SKM-1 (cell line): Measurements from ENCODE around the gene ACSS1.

ENCODE experiments used
- DNase-seq: peaks from one replicate; lab custom pipeline; 2025; ENCODE audit not compliant: unreplicated experiment; lab: John Stamatoyannopoulos, UW

Gene ACSS1

GRCh38 chr20:24995741-24996448 lies 62.0 kb downstream of the ACSS1 start:
- no peak for DNase-seq

GRCh38 chr20:24994470-24995368 lies 63.2 kb downstream of the ACSS1 start:
- DNase-seq: peak; percentile 34

- no peak for DNase-seq
Measured at GRCh38 chr20:24994186-24994465, 63.8 kb downstream of the ACSS1 start.

- DNase-seq: no peak
Measured at GRCh38 chr20:24993337-24994185, 64.4 kb downstream of the ACSS1 start.

GRCh38 chr20:24992487-24993205 lies 65.3 kb downstream of the ACSS1 start, which contains the start of gene APMAP:
TSS of gene APMAP (minus strand) at chr20:24992751. CDS start at chr20:24992688, 63 bp downstream.
- peak; percentile 71 for DNase-seq

- no peak for DNase-seq
Measured at GRCh38 chr20:24991897-24992486, 65.9 kb downstream of the ACSS1 start.

- DNase-seq: no peak
Measured at GRCh38 chr20:24990810-24991252, 67.1 kb downstream of the ACSS1 start.

- DNase-seq: no peak
Measured at GRCh38 chr20:24989162-24989561, 68.8 kb downstream of the ACSS1 start.

GRCh38 chr20:24987873-24988835 lies 69.8 kb downstream of the ACSS1 start:
- DNase-seq: no peak

GRCh38 chr20:24987244-24987643 lies 70.7 kb downstream of the ACSS1 start:
- no peak for DNase-seq

GRCh38 chr20:24986436-24987015 lies 71.4 kb downstream of the ACSS1 start:
- no peak for DNase-seq

GRCh38 chr20:24985802-24986201 lies 72.1 kb downstream of the ACSS1 start:
- DNase-seq: no peak

- no peak for DNase-seq
Measured at GRCh38 chr20:24984961-24985640, 72.8 kb downstream of the ACSS1 start.

GRCh38 chr20:24983896-24984295 lies 74.0 kb downstream of the ACSS1 start:
- no peak for DNase-seq

GRCh38 chr20:24981790-24982189 lies 76.1 kb downstream of the ACSS1 start:
- DNase-seq: no peak

- DNase-seq: no peak
Measured at GRCh38 chr20:24981282-24981681, 76.7 kb downstream of the ACSS1 start.

GRCh38 chr20:24980291-24981053 lies 77.5 kb downstream of the ACSS1 start:
- no peak for DNase-seq
